Right lobe of liver (tissue), 6 donors: ENCODE data around the gene IL21R. TPM values are rescaled to one million over a fixed set of nuclear protein-coding genes. Genes with fewer than 3 reads are reported as not detected.

Source experiments
- ATAC-seq, 4 donors: fragments of 200-7000 bp; cut with Tn5 transposase; one replicate each; pipeline ENCODE4 v1.9.1; 2020; ENCODE audit warnings: mild to moderate bottlenecking in 4 of 4, moderate library complexity in 4 of 4
- DNase-seq, 3 donors: peaks; one replicate each; pipeline ENCODE4 v3.0.0-alpha.2; 2020
- H3K27ac ChIP-seq, 3 donors: fragments of 200-600 bp; one replicate each; pipeline ENCODE4 v1.8.0; 2022
- H3K27me3 ChIP-seq, 2 donors: fragments of 200-600 bp; one replicate each; pipeline ENCODE4 v1.8.0; 2022
- H3K36me3 ChIP-seq, 4 donors: fragments of 200-600 bp; sonication (generic) in 1 of 4; one replicate each; pipeline versions ENCODE4 v1.5.1 to v1.8.0; 2017 to 2022; ENCODE audit warnings: control low read depth in 1 of 4
- H3K4me1 ChIP-seq, 4 donors: fragments of 200-600 bp; sonication (generic) in 1 of 4; one replicate each; pipeline versions ENCODE4 v1.5.1 to v1.8.0; 2017 to 2022; ENCODE audit warnings: control low read depth in 1 of 4
- H3K4me3 ChIP-seq, 3 donors: fragments of 200-600 bp; one replicate each; pipeline ENCODE4 v1.8.0; 2022
- H3K9me3 ChIP-seq, 4 donors: fragments of 200-600 bp; sonication (generic) in 1 of 4; one replicate each; pipeline versions ENCODE4 v1.5.1 to v1.8.0; 2017 to 2022; ENCODE audit warnings: control low read depth in 1 of 4
- CTCF ChIP-seq, 4 donors: fragments of 200-600 bp in 3 of 4; fragments of 450-650 bp in 1 of 4; IDR thresholded peaks; one replicate each; pipeline versions ENCODE4 v1.5.1 to v1.8.0; 2016 to 2022; ENCODE audit warnings: antibody characterized with exemption in 4 of 4, mild to moderate bottlenecking in 2 of 4
- POLR2A ChIP-seq: fragments of 450-650 bp; IDR thresholded peaks from one replicate; pipeline ENCODE4 v1.6.1; 2017; ENCODE audit warnings: antibody characterized with exemption, mild to moderate bottlenecking
- WGBS: methylation state at CpG from one replicate; pipeline ENCODE4 v1.1.6; 2018; ENCODE audit warnings: low coverage, low lambda C conversion rate; ENCODE audit not compliant: insufficient coverage; ENCODE audit errors: missing lambda C conversion rate; 5-methylcytosine and 5-hydroxymethylcytosine counted together
- intact Hi-C, 2 donors: fragments of 100-400 bp; cut with DNase I; formaldehyde crosslinking; loops; one replicate each; pipeline versions ENCODE4 v1.11.2 to v1.14.1; 2022
- total RNA-seq, 6 experiments: library from RNA; depleted of rRNA in 2 of 6; stranded (reverse); fragments of >200 nt in 2 of 6; fragmentation: NEBNext Ultra II Directional in 3 of 6; extraction: Animal tissue kit (Norgen Biotek cat#: 25700) in 3 of 6; gene quantifications; one replicate each; pipeline versions ENCODE4 v1.1.0 to v1.2.4, GENCODE V29; 2016 to 2023
- donor health status: DM: no; HTN: yes; CAD: no.
- donor health status: DM: no; HTN: no; CAD: no.
- donor health status: DM: no; HTN: no; CAD: no.
- donor health status: DM: no; HTN: yes; CAD: no.
- donor health status: DM: no; HTN: yes; CAD: no.

The IL21R gene
- total RNA-seq, 6 experiments from 2014 or later: 0.09 to 1.3 (median 0.31) TPM

- DNase-seq (no peak), ATAC-seq (no peak)
- no peaks in the 10 kb centered on the region for H3K4me1 ChIP-seq
- no peak overlapping the region for H3K4me3 ChIP-seq
- WGBS: 68% methylated on average over 9 of the region's 32 CpGs
- TF ChIP-seq CTCF (IDR thresholded peaks at IDR 0.05): no peak
- TF ChIP-seq POLR2A: no peak
- H3K27me3 ChIP-seq: no peaks in the 10 kb centered on the region
- no peak overlapping the region for H3K27ac ChIP-seq
- H3K9me3 ChIP-seq: no peaks in the 10 kb centered on the region
- intact Hi-C loops: loop anchor here in 1 of 2 donors (10.0 kb wide), 1 partner anchor 299 kb away; no protein-coding TSS in a partner anchor
- peaks cover 0 to 81% (median 14%) of the 10 kb centered on the region in 4 donors for H3K36me3 ChIP-seq
Measured at GRCh38 chr16:27463741-27464591, 62.0 kb downstream of the IL21R start.

GRCh38 chr16:27464626-27465482, 62.9 kb downstream of the IL21R start:
- TF ChIP-seq POLR2A (no peak), CTCF (IDR thresholded peaks at IDR 0.05) (no peak)
- ATAC-seq (no peak), DNase-seq (no peak)
- WGBS: 95% methylated on average over 10 of the region's 33 CpGs
- H3K9me3 ChIP-seq: no peaks in the 10 kb centered on the region
- H3K27ac ChIP-seq: no peak overlapping the region
- no peak overlapping the region for H3K4me3 ChIP-seq
- no peaks in the 10 kb centered on the region for H3K27me3 ChIP-seq
- intact Hi-C loops: loop anchor here in 1 of 2 donors (10.0 kb wide), 1 partner anchor 300 kb away; no protein-coding TSS in a partner anchor
- H3K36me3 ChIP-seq: peaks cover 0 to 90% (median 18%) of the 10 kb centered on the region in 4 donors
- no peaks in the 10 kb centered on the region for H3K4me1 ChIP-seq

- Histone ChIP-seq H3K4me1 (no peaks in the 10 kb centered on the region), H3K4me3 (no peak overlapping the region), H3K36me3 (peaks cover 0 to 96% (median 19%) of the 10 kb centered on the region in 4 donors), H3K9me3 (no peaks in the 10 kb centered on the region), H3K27me3 (no peaks in the 10 kb centered on the region), H3K27ac (no peak overlapping the region)
- DNase-seq: no peak
- 100% methylated on average over 1 of the region's 8 CpGs for WGBS
- ATAC-seq: no peak
- TF ChIP-seq POLR2A (no peak), CTCF (IDR thresholded peaks at IDR 0.05) (no peak)
- intact Hi-C loops: loop anchor here in 1 of 2 donors (10.0 kb wide), 1 partner anchor 301 kb away; no protein-coding TSS in a partner anchor
Measured at GRCh38 chr16:27465483-27465879, 63.5 kb downstream of the IL21R start.

- no CpG with 5 or more reads among the region's 22 CpGs for WGBS
- TF ChIP-seq POLR2A (no peak), CTCF (IDR thresholded peaks at IDR 0.05) (no peak)
- ATAC-seq (no peak), DNase-seq (no peak)
- no peak overlapping the region for H3K4me3 ChIP-seq
- intact Hi-C loops: loop anchor here in 1 of 2 donors (10.0 kb wide), 1 partner anchor 304 kb away; no protein-coding TSS in a partner anchor
- H3K9me3 ChIP-seq: no peaks in the 10 kb centered on the region
- no peaks in the 10 kb centered on the region for H3K4me1 ChIP-seq
- H3K27me3 ChIP-seq: no peaks in the 10 kb centered on the region
- peaks cover 0 to 82% (median 24%) of the 10 kb centered on the region in 4 donors for H3K36me3 ChIP-seq
- H3K27ac ChIP-seq: no peak overlapping the region
Measured at GRCh38 chr16:27468941-27469531, 67.1 kb downstream of the IL21R start.
